Adrenal gland (tissue), 5 donors: ENCODE data around the gene CDCA3.

Source experiments
- POLR2A ChIP-seq, 2 donors: fragments of 450-650 bp; IDR thresholded peaks; one replicate each; pipeline ENCODE4 v1.6.1; 2017; ENCODE audit warnings: antibody characterized with exemption in 2 of 2, mild to moderate bottlenecking in 2 of 2, moderate library complexity in 1 of 2
- TF ChIP-seq, protein P1 (sequence below), 6 experiments: fragments of 450-650 bp in 4 of 6; fragments of 200-600 bp in 2 of 6; sonication (generic) in 1 of 6; IDR thresholded peaks; 1 replicate in 5 of 6; 2 replicates in 1 of 6; pipeline versions ENCODE4 v1.5.1 to v1.8.0; 2016 to 2021; ENCODE audit warnings: antibody characterized with exemption in 6 of 6, mild to moderate bottlenecking in 2 of 6, moderate library complexity in 1 of 6
- donor health status: DM: no; HTN: no; CAD: no.

DNA sequence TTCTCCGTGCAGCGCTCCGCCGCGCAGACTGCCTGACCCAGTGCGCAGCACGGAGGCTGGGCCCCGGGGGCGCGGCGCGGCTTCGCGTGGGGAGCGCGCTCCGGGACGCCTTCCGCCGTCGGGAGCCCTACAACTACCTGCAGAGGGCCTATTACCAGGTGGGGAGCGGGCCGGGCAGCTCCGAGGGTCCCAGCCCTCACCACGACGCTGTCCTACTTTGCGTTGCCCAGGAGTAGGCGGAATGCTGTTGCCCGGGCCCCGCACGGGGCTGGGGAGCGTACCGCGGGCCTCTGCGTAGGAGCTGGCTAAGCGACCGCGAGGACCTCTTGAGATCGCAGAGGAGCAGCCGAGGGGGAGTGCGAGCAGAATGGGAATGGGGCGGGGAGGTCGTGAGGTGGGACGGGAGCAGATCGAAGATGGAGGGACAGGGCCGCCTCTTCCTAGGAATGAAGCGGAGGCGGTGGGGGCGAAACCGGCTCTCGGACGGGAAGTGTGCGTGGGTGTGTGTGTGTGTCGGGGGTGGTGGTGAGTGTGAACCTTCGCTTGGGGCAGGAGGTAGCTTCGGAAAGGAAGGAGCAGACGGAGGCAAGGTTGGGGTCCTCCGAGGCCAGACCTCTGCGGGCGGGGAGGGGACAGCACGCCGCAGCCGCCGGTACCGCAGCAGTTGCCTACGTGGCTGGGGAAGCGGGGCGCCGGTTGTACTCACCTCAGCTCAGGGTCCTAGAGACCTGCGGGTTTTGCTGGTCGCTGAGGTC is 22.1 kb downstream of the CDCA3 start:
- TF ChIP-seq, protein P1, sequence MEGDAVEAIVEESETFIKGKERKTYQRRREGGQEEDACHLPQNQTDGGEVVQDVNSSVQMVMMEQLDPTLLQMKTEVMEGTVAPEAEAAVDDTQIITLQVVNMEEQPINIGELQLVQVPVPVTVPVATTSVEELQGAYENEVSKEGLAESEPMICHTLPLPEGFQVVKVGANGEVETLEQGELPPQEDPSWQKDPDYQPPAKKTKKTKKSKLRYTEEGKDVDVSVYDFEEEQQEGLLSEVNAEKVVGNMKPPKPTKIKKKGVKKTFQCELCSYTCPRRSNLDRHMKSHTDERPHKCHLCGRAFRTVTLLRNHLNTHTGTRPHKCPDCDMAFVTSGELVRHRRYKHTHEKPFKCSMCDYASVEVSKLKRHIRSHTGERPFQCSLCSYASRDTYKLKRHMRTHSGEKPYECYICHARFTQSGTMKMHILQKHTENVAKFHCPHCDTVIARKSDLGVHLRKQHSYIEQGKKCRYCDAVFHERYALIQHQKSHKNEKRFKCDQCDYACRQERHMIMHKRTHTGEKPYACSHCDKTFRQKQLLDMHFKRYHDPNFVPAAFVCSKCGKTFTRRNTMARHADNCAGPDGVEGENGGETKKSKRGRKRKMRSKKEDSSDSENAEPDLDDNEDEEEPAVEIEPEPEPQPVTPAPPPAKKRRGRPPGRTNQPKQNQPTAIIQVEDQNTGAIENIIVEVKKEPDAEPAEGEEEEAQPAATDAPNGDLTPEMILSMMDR (IDR thresholded peaks at IDR 0.05) = no peak
- TF ChIP-seq POLR2A (IDR thresholded peaks at IDR 0.05) = peak in 1 of 2 donors; percentile 26
